HEK293T (cell line): ENCODE measurements around the gene HHAT.

Source experiments
- CTBP1 ChIP-seq: fragments of 450-650 bp; IDR thresholded peaks from 2 replicates; pipeline ENCODE4 v1.6.1; 2016; ENCODE audit warnings: borderline replicate concordance
- FOXA1 ChIP-seq: fragments of 450-650 bp; IDR thresholded peaks from 2 replicates; pipeline ENCODE4 v1.6.1; 2016; ENCODE audit warnings: mild to moderate bottlenecking
- FOXK2 ChIP-seq: fragments of 450-650 bp; IDR thresholded peaks from 2 replicates; pipeline ENCODE4 v1.6.1; 2016; ENCODE audit warnings: mild to moderate bottlenecking
- FOXM1 ChIP-seq: fragments of 450-650 bp; IDR thresholded peaks from 2 replicates; pipeline ENCODE4 v1.6.1; 2017; ENCODE audit warnings: mild to moderate bottlenecking, borderline replicate concordance
- LEF1 ChIP-seq: fragments of 450-650 bp; IDR thresholded peaks from 2 replicates; pipeline ENCODE4 v1.6.1; 2017; ENCODE audit warnings: mild to moderate bottlenecking, borderline replicate concordance
- SP1 ChIP-seq: fragments of 450-650 bp; IDR thresholded peaks from 2 replicates; pipeline ENCODE4 v1.6.1; 2017
- SUZ12 ChIP-seq: fragments of 450-650 bp; IDR thresholded peaks from 2 replicates; pipeline ENCODE4 v1.6.1; 2016; ENCODE audit warnings: mild to moderate bottlenecking
- TARDBP ChIP-seq: fragments of 450-650 bp; IDR thresholded peaks from 2 replicates; pipeline ENCODE4 v1.6.1; 2016
- ZNF384 ChIP-seq: fragments of 450-650 bp; IDR thresholded peaks from 2 replicates; pipeline ENCODE4 v1.6.1; 2016
- TF ChIP-seq, protein P1 (sequence below): fragments of 450-650 bp; IDR thresholded peaks from 2 replicates; pipeline ENCODE4 v1.6.1; 2016

DNA sequence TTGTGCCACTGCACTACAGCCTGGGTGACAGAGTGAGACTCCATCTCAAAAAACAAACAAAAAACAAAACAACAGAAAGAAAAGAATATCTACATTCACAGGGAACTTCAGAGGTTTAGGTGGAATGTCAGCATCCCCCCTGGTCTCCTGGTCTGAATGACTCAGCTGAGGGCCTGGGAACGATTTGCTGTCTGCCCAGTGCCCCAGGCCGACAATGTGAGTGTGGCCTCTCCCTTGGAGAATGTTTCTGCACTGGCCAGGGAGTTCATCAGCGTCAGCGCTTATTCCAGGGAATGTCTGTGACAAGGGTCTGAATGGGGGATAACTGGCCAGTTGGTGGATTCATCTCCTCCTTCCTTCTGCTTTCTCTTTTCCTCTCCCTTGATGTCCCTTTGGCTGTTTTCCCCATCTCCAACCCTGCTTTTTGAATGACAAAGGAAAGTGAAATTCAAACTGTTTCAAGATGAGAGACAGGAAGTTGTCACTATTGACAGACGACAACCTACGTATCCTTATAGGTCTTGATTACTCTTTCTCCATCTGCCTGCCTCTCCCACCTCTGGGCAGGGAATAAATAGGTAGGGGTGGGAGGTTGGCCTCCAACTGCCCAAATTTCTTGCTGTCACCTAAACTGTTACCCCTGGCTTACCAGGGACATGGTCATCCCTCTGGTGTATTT, 213.1 kb downstream of the HHAT start:
- no peak for TF ChIP-seq SP1
- TF ChIP-seq ZNF384, result no peak
- TF ChIP-seq FOXM1, result no peak
- no peak for TF ChIP-seq FOXA1
- no peak for TF ChIP-seq LEF1
- no peak for TF ChIP-seq TARDBP
- no peak for TF ChIP-seq SUZ12
- TF ChIP-seq, protein P1, sequence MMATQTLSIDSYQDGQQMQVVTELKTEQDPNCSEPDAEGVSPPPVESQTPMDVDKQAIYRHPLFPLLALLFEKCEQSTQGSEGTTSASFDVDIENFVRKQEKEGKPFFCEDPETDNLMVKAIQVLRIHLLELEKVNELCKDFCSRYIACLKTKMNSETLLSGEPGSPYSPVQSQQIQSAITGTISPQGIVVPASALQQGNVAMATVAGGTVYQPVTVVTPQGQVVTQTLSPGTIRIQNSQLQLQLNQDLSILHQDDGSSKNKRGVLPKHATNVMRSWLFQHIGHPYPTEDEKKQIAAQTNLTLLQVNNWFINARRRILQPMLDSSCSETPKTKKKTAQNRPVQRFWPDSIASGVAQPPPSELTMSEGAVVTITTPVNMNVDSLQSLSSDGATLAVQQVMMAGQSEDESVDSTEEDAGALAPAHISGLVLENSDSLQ, result no peak
- no peak for TF ChIP-seq CTBP1
- TF ChIP-seq FOXK2, result no peak
